ENCODE results near the gene GABRP.
"Not testable (repeated sequence)": the region's sequence is repeated elsewhere in the genome, so short reads cannot be mapped to it uniquely, and the experiment has no call there.

- not testable (repeated sequence) for TF ChIP-seq CTCF (conservative IDR thresholded peaks at IDR 0.05; ENCODE audit: low read length); EZH2phosphoT487 (IDR thresholded peaks at IDR 0.05; ENCODE audit: borderline replicate concordance, low read depth, low read length)
Measured at GRCh38 chr5:170754508-170754907, 29.0 kb upstream of the GABRP start.
